Hepatocyte (in vitro differentiated cells): Measurements from ENCODE around the gene TIAM1. TPM values are rescaled to one million over a fixed set of nuclear protein-coding genes. Genes with fewer than 3 reads are reported as not detected.
A peak's percentile ranks its signal among the peaks of the same experiment; 100 is the strongest.

ENCODE experiments used
- DNase-seq: peaks from one replicate; pipeline ENCODE4 v3.0.0-alpha.2; 2016; ENCODE audit warnings: low spot score
- H2AFZ ChIP-seq: fragments of 200-600 bp; sonication (generic); 2 replicates; pipeline ENCODE4 v1.6.0; 2016; ENCODE audit warnings: antibody characterized with exemption, mild to moderate bottlenecking
- H3K27ac ChIP-seq: fragments of 200-600 bp; sonication (generic); 2 replicates; pipeline ENCODE4 v1.5.1; 2016; ENCODE audit warnings: mild to moderate bottlenecking
- H3K27me3 ChIP-seq: fragments of 200-600 bp; sonication (generic); 2 replicates; pipeline ENCODE4 v1.6.1; 2016
- H3K36me3 ChIP-seq: fragments of 200-600 bp; sonication (generic); replicated peaks from 2 replicates; pipeline ENCODE4 v1.5.1; 2016; ENCODE audit warnings: low read depth; ENCODE audit not compliant: insufficient read depth
- H3K4me1 ChIP-seq: fragments of 200-600 bp; sonication (generic); 2 replicates; pipeline ENCODE4 v1.5.1; 2016; ENCODE audit warnings: mild to moderate bottlenecking, moderate library complexity; ENCODE audit not compliant: insufficient read depth
- H3K4me2 ChIP-seq: fragments of 200-600 bp; sonication (generic); 2 replicates; pipeline ENCODE4 v1.6.0; 2016
- H3K4me3 ChIP-seq: fragments of 200-600 bp; sonication (generic); 2 replicates; pipeline ENCODE4 v1.5.1; 2016; ENCODE audit warnings: mild to moderate bottlenecking
- H3K79me2 ChIP-seq: fragments of 200-600 bp; sonication (generic); 2 replicates; pipeline ENCODE4 v1.6.0; 2017; ENCODE audit warnings: mild to moderate bottlenecking
- H3K9me2 ChIP-seq: fragments of 200-600 bp; sonication (generic); replicated peaks from 2 replicates; pipeline ENCODE4 v1.6.0; 2017; ENCODE audit warnings: mild to moderate bottlenecking; ENCODE audit not compliant: insufficient read depth
- H3K9me3 ChIP-seq: fragments of 200-600 bp; sonication (generic); 2 replicates; pipeline ENCODE4 v1.5.1; 2016; ENCODE audit warnings: low read depth, mild to moderate bottlenecking
- H4K20me1 ChIP-seq: fragments of 200-600 bp; sonication (generic); 2 replicates; pipeline ENCODE4 v1.6.0; 2016; ENCODE audit warnings: mild to moderate bottlenecking; ENCODE audit not compliant: insufficient read depth, poor library complexity, severe bottlenecking
- CTCF ChIP-seq: fragments of 200-600 bp; sonication (generic); IDR thresholded peaks from 2 replicates; pipeline ENCODE4 v1.5.1; 2016; ENCODE audit warnings: antibody characterized with exemption, mild to moderate bottlenecking; ENCODE audit not compliant: poor library complexity
- EZH2 ChIP-seq: fragments of 200-600 bp; sonication (generic); IDR thresholded peaks from 2 replicates; pipeline ENCODE4 v1.6.1; 2016; ENCODE audit warnings: antibody characterized with exemption, mild to moderate bottlenecking, borderline replicate concordance
- EZH2phosphoT487 ChIP-seq: fragments of 200-600 bp; sonication (generic); IDR thresholded peaks from one replicate; pipeline ENCODE4 v1.6.1; 2018; ENCODE audit warnings: antibody characterized with exemption, mild to moderate bottlenecking, low read depth, moderate library complexity; ENCODE audit not compliant: unreplicated experiment, severe bottlenecking
- whole genome bisulfite sequencing: methylation state at CpG from one replicate; pipeline ENCODE4 v1.1.6; 2016; ENCODE audit warnings: low lambda C conversion rate; ENCODE audit errors: missing lambda C conversion rate; 5-methylcytosine and 5-hydroxymethylcytosine counted together
- polyA plus RNA-seq: library from polyadenylated mRNA; unstranded; fragments of >200 nt; fragmentation: Nextera tagmentation; extraction: Ambion mirVana; gene quantifications from 2 replicates; pipeline ENCODE4 v1.2.1, GENCODE V29; 2016
- total RNA-seq: library from RNA; depleted of rRNA; stranded (reverse); fragments of >200 nt; gene quantifications from 2 replicates; pipeline ENCODE4 v1.2.3, GENCODE V29; 2014

Gene TIAM1
- total and polyA plus RNA-seq, 2 experiments from 2014 or later = 8.8 TPM

DNA sequence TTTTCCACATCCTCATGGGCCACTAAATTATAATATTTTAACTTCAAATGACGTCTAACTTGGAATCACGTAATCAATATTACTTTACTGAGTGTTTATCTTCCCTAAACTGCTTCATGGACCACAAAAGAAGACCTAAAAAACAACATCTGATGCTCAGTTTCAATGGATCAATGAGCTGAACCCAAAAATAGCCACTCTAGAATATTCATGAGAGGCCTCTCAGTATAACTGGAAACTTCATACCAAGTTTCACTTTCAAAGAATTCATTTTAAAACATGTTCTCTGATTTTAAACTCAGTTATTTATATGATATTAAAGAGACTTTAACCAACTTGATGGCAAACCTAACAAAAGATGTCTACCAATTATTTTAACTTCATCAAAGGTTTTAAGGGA lies 23.7 kb upstream of the TIAM1 start:
- no peak overlapping the region for H3K4me3 ChIP-seq
- WGBS = 87% methylated on average over 2 of the region's 2 CpGs
- no peak overlapping the region for H2AFZ ChIP-seq
- H4K20me1 ChIP-seq = no peaks in the 10 kb centered on the region
- no peak for TF ChIP-seq EZH2
- TF ChIP-seq EZH2phosphoT487 = no peak
- no peaks in the 10 kb centered on the region for H3K9me3 ChIP-seq
- no peaks in the 10 kb centered on the region for H3K27me3 ChIP-seq
- no peak overlapping the region for H3K4me2 ChIP-seq
- DNase-seq = no peak
- no peaks in the 10 kb centered on the region for H3K36me3 ChIP-seq
- peaks cover 13% of the 10 kb centered on the region for H3K4me1 ChIP-seq
- no peaks in the 10 kb centered on the region for H3K79me2 ChIP-seq
- H3K27ac ChIP-seq = no peak overlapping the region
- H3K9me2 ChIP-seq = no peaks in the 10 kb centered on the region

DNA sequence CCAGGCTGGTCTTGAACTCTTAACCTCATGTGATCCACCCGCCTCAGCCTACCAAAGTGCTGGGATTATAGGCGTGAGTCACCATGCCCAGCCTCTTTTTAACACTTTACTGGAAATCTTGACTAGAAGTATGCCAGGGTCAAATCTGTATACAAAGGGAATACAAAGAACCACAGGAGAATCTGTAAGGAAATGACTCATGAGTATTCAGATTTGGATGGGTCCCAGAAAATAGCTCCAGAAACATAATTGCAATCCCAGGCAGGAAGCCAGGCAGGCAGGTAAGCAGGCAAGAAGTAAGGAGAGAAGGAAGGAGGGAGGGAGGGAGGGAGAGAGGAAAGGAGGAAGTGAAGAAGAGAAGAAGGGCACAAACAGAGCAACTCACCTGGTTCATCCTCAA lies 22.8 kb upstream of the TIAM1 start:
- no peaks in the 10 kb centered on the region for H3K79me2 ChIP-seq
- 76% methylated on average over 2 of the region's 2 CpGs for WGBS
- no peak overlapping the region for H3K4me2 ChIP-seq
- H3K36me3 ChIP-seq = no peaks in the 10 kb centered on the region
- DNase-seq = no peak
- H3K4me1 ChIP-seq = peaks cover 13% of the 10 kb centered on the region
- H3K9me3 ChIP-seq = no peaks in the 10 kb centered on the region
- TF ChIP-seq EZH2 = no peak
- no peak for TF ChIP-seq CTCF
- TF ChIP-seq EZH2phosphoT487 = no peak
- H3K27ac ChIP-seq = no peak overlapping the region
- H4K20me1 ChIP-seq = no peaks in the 10 kb centered on the region
- H3K4me3 ChIP-seq = no peak overlapping the region
- H3K9me2 ChIP-seq = no peaks in the 10 kb centered on the region
- H3K27me3 ChIP-seq = no peaks in the 10 kb centered on the region
- H2AFZ ChIP-seq = no peak overlapping the region

GRCh38 chr21:31364253-31364945 lies 20.3 kb upstream of the TIAM1 start:
- Histone ChIP-seq H3K4me3 (no peak overlapping the region), H3K4me2 (no peak overlapping the region), H3K9me2 (no peaks in the 10 kb centered on the region), H3K79me2 (no peaks in the 10 kb centered on the region), H3K4me1 (no peaks in the 10 kb centered on the region), H4K20me1 (no peaks in the 10 kb centered on the region), H3K27me3 (no peaks in the 10 kb centered on the region), H3K9me3 (no peaks in the 10 kb centered on the region), H3K36me3 (no peaks in the 10 kb centered on the region), H2AFZ (no peak overlapping the region), H3K27ac (peak overlapping the region; percentile 32)
- no peak for TF ChIP-seq EZH2phosphoT487
- TF ChIP-seq EZH2 = no peak
- no peak for TF ChIP-seq CTCF
- 92% methylated on average over 4 of the region's 4 CpGs for WGBS
- DNase-seq = no peak

- Histone ChIP-seq H4K20me1 (no peaks in the 10 kb centered on the region), H3K36me3 (no peaks in the 10 kb centered on the region), H3K9me2 (no peaks in the 10 kb centered on the region), H2AFZ (no peak overlapping the region), H3K79me2 (no peaks in the 10 kb centered on the region), H3K27ac (peak overlapping the region; percentile 32), H3K4me1 (no peaks in the 10 kb centered on the region), H3K4me2 (no peak overlapping the region), H3K9me3 (no peaks in the 10 kb centered on the region), H3K4me3 (no peak overlapping the region), H3K27me3 (no peaks in the 10 kb centered on the region)
- DNase-seq = no peak
- WGBS = 61% methylated on average over 1 of the region's 1 CpG
- TF ChIP-seq EZH2 (no peak), CTCF (no peak), EZH2phosphoT487 (no peak)
These were observed 19.7 kb upstream of the TIAM1 start for GRCh38 chr21:31363720-31364119.
